SK-N-SH (cell line): ENCODE results near the gene BCHE.

ENCODE experiments used
- CHD2 ChIP-seq: fragments of 150-350 bp; IDR thresholded peaks from 2 replicates; pipeline ENCODE4 v1.6.1; 2018; ENCODE audit warnings: low read length; ENCODE audit not compliant: partially characterized antibody
- CTCF ChIP-seq: fragments of 200-600 bp; sonication (generic); IDR thresholded peaks from 2 replicates; pipeline ENCODE4 v1.6.1; 2017; ENCODE audit warnings: antibody characterized with exemption, mild to moderate bottlenecking, moderate library complexity
- EP300 ChIP-seq, 2 experiments: IDR thresholded peaks; 2 replicates each; pipeline versions ENCODE4 v1.4.0 to v1.6.1; 2012; ENCODE audit warnings: borderline replicate concordance in 1 of 2, low read depth in 1 of 2, low read length in 1 of 2
- EZH2phosphoT487 ChIP-seq: fragments of 200-600 bp; sonication (generic); IDR thresholded peaks from 2 replicates; pipeline ENCODE4 v1.6.1; 2017; ENCODE audit warnings: low read depth, mixed run types, mild to moderate bottlenecking, antibody characterized with exemption, moderate library complexity, borderline replicate concordance
- NFIC ChIP-seq: IDR thresholded peaks from 2 replicates; pipeline ENCODE4 v1.4.0; 2012; ENCODE audit warnings: borderline replicate concordance
- PBX3 ChIP-seq: IDR thresholded peaks from 2 replicates; pipeline ENCODE4; 2012
- POLR2AphosphoS5 ChIP-seq: IDR thresholded peaks from 2 replicates; pipeline ENCODE4 v1.6.1; 2012; ENCODE audit warnings: low read depth, low read length
- RAD21 ChIP-seq: IDR thresholded peaks from 2 replicates; pipeline ENCODE4 v1.6.1; 2012; ENCODE audit warnings: mild to moderate bottlenecking, low read length
- REST ChIP-seq: IDR thresholded peaks from 2 replicates; pipeline ENCODE4 v1.6.1; 2012; ENCODE audit warnings: mild to moderate bottlenecking, low read depth, low read length, moderate library complexity
- TCF12 ChIP-seq: IDR thresholded peaks from 2 replicates; pipeline ENCODE4 v1.4.0; 2012
- USF2 ChIP-seq: fragments of 150-350 bp; IDR thresholded peaks from 2 replicates; pipeline ENCODE4 v1.6.1; 2017; ENCODE audit warnings: antibody characterized with exemption, low read length, low read depth, borderline replicate concordance
- YY1 ChIP-seq: IDR thresholded peaks from 2 replicates; pipeline ENCODE4 v1.4.0; 2012; ENCODE audit warnings: low read depth, mild to moderate bottlenecking
- ZBTB33 ChIP-seq: IDR thresholded peaks from 2 replicates; pipeline ENCODE4 v1.4.0; 2012; ENCODE audit warnings: low read depth, borderline replicate concordance

- no peak for TF ChIP-seq EP300 (IDR thresholded peaks at IDR 0.05; ENCODE audit: borderline replicate concordance in 1 of 2, low read depth in 1 of 2, low read length in 1 of 2)
- no peak for TF ChIP-seq CHD2
- TF ChIP-seq PBX3, result no peak
- TF ChIP-seq NFIC, result no peak
- TF ChIP-seq CTCF, result no peak
- no peak for TF ChIP-seq YY1
- TF ChIP-seq REST, result no peak
- no peak for TF ChIP-seq EZH2phosphoT487
- no peak for TF ChIP-seq USF2
- TF ChIP-seq RAD21, result no peak
- no peak for TF ChIP-seq ZBTB33
- no peak for TF ChIP-seq POLR2AphosphoS5
- TF ChIP-seq TCF12, result no peak
Observed at GRCh38 chr3:165837801-165838200, 578 bp upstream of the BCHE start.
